Measurements from ENCODE around the gene ENDOU. TPM values are rescaled to one million over a fixed set of nuclear protein-coding genes. Genes with fewer than 3 reads are reported as not detected.

The ENDOU gene
- total and polyA plus RNA-seq, 2 experiments from 2014 or later = 0.24 to 1.3 TPM

GRCh38 chr12:47705566-47706425 is 19.5 kb downstream of the ENDOU start, which contains the start of gene RPAP3:
Gene RPAP3, minus strand, starts transcription at chr12:47706030. Its CDS starts 3,190 bp downstream, at chr12:47702840.
- Histone ChIP-seq H3K36me3 (peaks cover 5% of the 10 kb centered on the region), H3K27ac (peak within 1 kb of the TSS; percentile 90), H3K27me3 (no peaks in the 10 kb centered on the region), H3K4me1 (ENCODE audit: low read depth) (peaks cover 9% of the 10 kb centered on the region), H3K4me3 (peak within 1 kb of the TSS; percentile 82), H3K9me3 (ENCODE audit: low read depth) (no peaks in the 10 kb centered on the region)
- DNase-seq (ENCODE audit: low read depth in 1 of 2, low spot score in 1 of 2) = peak; percentile 94 to 97
- TF ChIP-seq CTCF (IDR thresholded peaks at IDR 0.05; ENCODE audit: low read depth, low read length) = peak; percentile 55

GRCh38 chr12:47705229-47705565 is 20.1 kb downstream of the ENDOU start:
- Histone ChIP-seq H3K9me3 (ENCODE audit: low read depth) (no peaks in the 10 kb centered on the region), H3K36me3 (peaks cover 8% of the 10 kb centered on the region), H3K4me3 (peak overlapping the region; percentile 82), H3K27ac (peak overlapping the region; percentile 90), H3K27me3 (no peaks in the 10 kb centered on the region), H3K4me1 (ENCODE audit: low read depth) (peaks cover 9% of the 10 kb centered on the region)
- no peak for DNase-seq (ENCODE audit: low read depth in 1 of 2, low spot score in 1 of 2)
- no peak for TF ChIP-seq CTCF (IDR thresholded peaks at IDR 0.05; ENCODE audit: low read depth, low read length)

- Histone ChIP-seq H3K27me3 (no peaks in the 10 kb centered on the region), H3K4me3 (peak overlapping the region; percentile 82), H3K4me1 (ENCODE audit: low read depth) (peaks cover 9% of the 10 kb centered on the region), H3K36me3 (peaks cover 8% of the 10 kb centered on the region), H3K9me3 (ENCODE audit: low read depth) (no peaks in the 10 kb centered on the region), H3K27ac (no peak overlapping the region)
- TF ChIP-seq CTCF (IDR thresholded peaks at IDR 0.05; ENCODE audit: low read depth, low read length) = no peak
- no peak for DNase-seq (ENCODE audit: low read depth in 1 of 2, low spot score in 1 of 2)
These were observed 20.6 kb downstream of the ENDOU start for GRCh38 chr12:47704719-47705118.

- Histone ChIP-seq H3K4me3 (no peak overlapping the region), H3K36me3 (peaks cover 24% of the 10 kb centered on the region), H3K9me3 (ENCODE audit: low read depth) (no peaks in the 10 kb centered on the region), H3K4me1 (ENCODE audit: low read depth) (peaks cover 5% of the 10 kb centered on the region), H3K27me3 (no peaks in the 10 kb centered on the region), H3K27ac (no peak overlapping the region)
- DNase-seq (ENCODE audit: low read depth in 1 of 2, low spot score in 1 of 2) = no peak
- TF ChIP-seq CTCF (IDR thresholded peaks at IDR 0.05; ENCODE audit: low read depth, low read length) = no peak
These were observed 25.0 kb downstream of the ENDOU start for GRCh38 chr12:47700263-47700662.

GRCh38 chr12:47698631-47699030 is 26.7 kb downstream of the ENDOU start:
- no peaks in the 10 kb centered on the region for H3K4me1 ChIP-seq (ENCODE audit: low read depth)
- H3K27ac ChIP-seq = no peak overlapping the region
- H3K9me3 ChIP-seq (ENCODE audit: low read depth) = no peaks in the 10 kb centered on the region
- no peak for TF ChIP-seq CTCF (IDR thresholded peaks at IDR 0.05; ENCODE audit: low read depth, low read length)
- no peak for DNase-seq (ENCODE audit: low read depth in 1 of 2, low spot score in 1 of 2)
- H3K36me3 ChIP-seq = peaks cover 29% of the 10 kb centered on the region
- no peaks in the 10 kb centered on the region for H3K27me3 ChIP-seq
- no peak overlapping the region for H3K4me3 ChIP-seq
